Measurements from ENCODE around the gene PCYOX1L.

PCYOX1L gene

DNA sequence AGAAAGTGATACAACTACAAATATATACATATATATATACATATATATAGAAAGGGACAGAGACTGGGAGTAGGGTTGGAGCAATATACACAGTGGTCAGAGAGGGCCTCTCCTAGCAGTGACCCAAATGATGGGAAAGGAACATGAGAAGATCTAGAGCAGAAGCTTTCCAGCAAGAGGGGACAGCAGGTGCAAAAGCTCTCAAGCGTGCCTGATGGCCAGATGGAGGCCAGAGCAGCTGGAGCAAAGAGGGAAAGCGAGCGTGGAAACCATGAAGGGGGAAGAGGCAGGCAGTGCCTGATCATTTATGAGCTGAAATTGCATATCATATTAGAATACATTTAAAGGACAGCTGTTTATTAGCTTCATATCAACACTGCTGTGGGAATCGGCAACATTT, 20.1 kb upstream of the PCYOX1L start:
- DNase-seq (ENCODE audit: low spot score), result no peak

DNA sequence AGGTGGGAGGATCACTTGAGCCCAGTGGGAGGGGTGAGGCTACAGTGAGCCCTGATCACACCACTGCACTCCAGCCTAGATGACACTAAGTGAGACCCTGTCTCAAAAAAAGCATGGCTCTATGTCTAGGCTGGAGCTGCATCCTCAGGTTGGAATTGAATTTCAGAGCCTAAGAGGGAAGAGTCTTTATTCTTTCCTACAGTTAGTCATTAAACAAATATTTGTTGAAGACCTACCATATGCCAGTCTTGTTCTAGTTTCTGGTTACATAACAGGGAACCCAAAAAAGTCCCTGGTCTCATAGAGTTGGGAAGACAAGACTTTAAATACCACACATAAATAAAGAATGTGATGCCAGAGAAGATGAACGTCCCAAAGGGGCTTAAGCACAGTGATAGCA, 19.5 kb upstream of the PCYOX1L start:
- no peak for DNase-seq (ENCODE audit: low spot score)

DNA sequence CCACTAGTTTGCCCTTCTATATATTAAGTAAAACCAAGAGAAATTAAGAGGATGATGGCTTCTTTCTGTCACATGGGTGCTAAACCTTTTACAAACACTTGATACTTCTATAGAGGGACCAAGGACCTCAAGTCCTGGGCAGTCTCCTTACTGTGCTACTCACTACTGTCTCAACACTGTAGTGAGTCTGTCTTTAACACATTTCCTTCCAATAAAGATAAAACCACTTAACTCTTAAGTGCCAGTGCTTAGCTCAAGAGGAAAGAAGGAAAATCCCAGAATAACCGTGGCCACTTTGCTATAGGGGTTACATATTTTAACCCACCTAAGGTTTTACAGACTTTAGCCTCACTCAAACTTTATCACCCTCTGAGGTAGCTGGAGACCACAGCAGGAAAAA, 16.9 kb upstream of the PCYOX1L start:
- no peak for DNase-seq (ENCODE audit: low spot score)

DNA sequence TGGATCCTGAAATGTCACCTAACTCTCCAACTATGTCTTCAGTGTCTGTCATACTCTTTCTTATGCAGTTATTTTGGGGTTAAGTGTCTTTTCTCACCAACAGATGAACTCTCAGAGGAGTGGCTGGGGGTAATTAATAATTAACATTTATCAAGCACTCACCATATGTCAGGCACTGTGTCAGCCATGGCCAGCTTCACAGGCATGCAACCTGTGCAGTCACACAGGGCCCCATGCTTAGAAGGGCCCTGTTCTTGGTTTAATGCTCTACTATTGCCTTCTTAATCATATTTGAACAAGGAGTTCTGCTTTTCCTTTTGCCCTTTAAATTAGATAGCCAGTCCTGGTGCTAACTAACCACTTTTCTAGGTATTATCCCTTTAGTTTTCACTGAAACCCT, 16.0 kb upstream of the PCYOX1L start:
- no peak for DNase-seq (ENCODE audit: low spot score)

DNA sequence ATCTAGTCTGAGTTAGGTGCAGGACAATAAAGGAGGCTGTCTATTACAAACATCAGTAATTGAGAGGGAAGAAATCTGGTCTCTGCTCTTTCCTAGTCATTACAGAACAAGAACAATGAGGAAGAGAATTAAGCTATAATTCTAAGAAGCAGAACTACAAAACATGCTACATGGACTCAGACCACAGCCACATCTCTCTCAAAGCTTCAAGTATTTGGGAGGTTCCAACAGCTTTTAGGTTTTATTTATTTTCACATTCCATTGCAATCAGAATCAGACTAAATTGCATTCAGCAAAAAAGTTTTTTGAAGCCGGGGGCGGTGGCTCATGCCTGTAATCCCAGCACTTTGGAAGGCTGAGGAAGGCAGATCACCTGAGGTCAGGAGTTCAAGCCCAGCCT, 13.7 kb upstream of the PCYOX1L start:
- no peak for DNase-seq (ENCODE audit: low spot score)

DNA sequence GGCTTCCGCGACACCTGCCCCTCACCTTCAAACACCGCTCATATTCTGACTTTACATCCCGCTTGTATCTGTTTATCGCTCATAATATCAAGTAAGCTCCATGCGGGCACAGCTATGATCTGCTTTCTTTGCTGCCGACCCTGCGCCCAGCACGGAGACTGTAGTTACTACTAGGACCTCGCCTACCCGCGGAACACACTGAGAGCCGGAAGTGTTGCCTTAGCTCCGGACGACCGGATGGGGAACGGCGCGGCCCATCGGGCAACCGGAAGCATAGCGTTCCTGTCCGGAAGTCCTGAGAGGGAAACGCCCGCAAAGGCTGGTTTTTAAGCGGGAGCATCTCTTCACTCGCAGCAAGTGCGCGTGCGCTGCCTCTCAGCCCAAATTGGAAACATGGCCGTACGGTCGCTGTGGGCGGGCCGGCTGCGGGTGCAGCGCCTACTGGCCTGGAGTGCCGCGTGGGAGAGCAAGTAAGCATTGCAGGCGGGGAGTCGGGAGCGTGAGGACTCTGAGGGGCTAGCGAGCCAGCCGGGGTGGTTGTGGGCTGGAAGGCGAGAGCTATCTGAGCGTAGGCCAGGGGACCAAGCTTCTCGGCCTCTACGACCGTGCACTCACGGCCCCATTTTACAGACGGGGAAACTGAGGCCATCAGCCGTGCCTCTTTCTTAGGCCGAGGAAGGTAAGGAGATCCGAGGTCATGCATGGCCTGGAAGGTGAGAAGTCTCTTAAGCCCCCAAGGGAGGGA, 12.5 kb upstream of the PCYOX1L start, which contains the start of gene GRPEL2:
TSS of gene GRPEL2 (plus strand) at position 353 of the 745 bp plus-strand sequence. CDS start at position 394, 41 bp downstream.
- peak; percentile 83 for DNase-seq (ENCODE audit: low spot score)

DNA sequence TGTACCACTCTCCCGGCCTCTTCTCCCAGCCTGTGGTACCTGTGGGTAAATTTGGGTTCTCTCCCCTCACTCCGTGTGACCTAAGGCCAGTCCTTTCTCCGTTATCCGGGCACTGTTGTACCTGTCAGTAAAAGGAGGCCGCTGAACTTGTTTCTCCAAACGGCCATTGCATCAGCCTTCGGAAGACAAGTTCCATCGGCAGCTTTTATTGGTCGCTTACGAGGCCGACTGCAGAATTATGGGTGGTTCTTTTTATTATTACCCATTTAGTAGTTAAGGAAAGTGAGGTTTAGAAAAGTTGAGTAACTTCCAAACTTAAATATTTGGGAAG, 12.0 kb upstream of the PCYOX1L start:
- no peak for DNase-seq (ENCODE audit: low spot score)

DNA sequence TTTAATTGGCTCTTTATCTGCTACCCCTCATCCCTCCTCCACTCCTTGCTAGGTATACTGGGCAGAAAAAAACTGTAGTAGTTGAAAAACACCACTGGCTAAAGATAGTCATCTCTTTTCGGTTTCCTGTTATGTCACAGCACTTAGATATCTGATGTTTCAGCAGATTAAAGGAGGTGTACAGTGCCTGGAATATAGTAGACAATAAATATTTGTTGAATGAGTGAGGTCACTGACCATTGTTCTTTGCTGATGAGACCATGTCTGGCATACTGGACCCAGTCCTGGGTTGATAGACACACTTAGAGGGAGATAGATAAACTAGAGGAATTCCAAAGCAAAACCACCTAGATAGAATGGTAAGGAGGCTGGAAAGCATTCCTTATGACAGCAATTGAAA, 9.3 kb upstream of the PCYOX1L start:
- DNase-seq (ENCODE audit: low spot score), result no peak

DNA sequence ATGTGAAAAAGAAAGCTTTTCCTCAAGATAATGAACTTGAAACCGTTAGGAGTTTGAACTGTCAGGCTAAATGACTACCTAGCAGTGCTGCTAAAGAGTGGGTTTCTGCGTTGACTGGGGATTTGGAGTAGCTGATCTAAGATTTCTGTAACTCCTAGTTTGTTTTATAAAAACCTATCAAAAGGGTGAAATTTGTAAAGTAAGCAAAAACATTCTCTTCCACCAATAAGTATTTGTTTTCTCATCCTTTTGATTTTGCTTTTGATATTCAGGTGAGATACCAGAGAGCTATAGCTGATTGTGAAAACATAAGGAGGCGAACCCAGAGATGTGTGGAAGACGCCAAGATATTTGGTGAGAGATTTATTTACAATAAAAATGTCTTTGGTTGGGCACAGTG, 8.5 kb upstream of the PCYOX1L start:
- DNase-seq (ENCODE audit: low spot score), result no peak

DNA sequence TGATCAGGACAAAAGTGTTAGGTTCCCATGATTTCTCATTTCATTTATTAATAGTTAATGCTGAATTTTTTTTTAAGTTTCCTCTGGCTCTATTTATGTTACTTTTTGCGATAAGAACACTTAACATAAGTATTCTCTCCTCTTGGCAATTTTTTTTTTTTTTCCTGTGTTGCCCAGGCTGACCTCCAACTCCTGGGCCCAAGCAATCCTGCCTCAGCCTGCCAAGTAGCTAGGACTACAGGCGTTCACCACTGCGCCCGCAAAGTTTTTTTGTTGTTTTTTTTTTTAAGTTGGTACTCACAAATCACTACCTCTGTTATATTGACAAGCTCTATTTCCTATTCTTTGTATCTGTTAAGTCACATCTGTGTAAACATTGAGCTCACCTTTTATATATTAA, 5.7 kb upstream of the PCYOX1L start:
- DNase-seq (ENCODE audit: low spot score), result no peak

DNA sequence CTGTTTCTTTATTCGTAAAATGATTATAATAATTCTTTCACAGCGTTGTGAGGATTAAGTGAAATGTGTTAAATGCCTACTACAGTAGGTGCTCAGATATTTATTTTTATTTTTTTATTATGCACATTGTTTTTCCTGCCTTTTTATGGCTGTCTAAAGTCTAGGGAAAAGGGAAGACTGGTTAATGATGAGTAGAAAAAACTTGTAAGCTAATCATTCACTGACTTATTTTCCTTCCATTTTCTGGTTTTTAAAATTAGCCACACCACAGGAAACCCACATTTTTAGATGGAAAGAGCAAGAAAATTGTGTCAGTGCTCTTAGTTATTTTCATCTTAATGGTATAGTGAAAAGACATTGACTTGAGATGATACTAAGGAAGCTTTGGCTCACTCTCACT, 3.9 kb upstream of the PCYOX1L start:
- no peak for DNase-seq (ENCODE audit: low spot score)

DNA sequence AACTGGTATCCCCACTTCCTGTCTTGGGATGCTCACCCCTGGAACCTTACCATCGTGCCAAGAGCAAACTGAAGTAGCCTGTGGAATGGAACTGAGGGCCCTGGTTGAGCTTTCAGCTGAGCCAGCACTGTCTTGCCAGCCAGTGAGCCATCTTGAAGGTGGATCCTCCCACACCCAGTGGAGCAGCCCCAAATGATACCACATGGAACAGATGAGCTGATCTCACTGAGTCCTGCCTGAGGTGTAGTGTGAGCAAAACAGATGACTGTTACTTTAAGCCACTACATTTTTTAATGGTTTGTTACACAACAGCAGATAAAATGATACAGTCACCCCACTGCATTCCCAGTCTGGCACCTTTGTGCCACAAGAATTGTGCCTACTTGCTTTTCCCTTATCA, 2.2 kb upstream of the PCYOX1L start:
- no peak for DNase-seq (ENCODE audit: low spot score)

DNA sequence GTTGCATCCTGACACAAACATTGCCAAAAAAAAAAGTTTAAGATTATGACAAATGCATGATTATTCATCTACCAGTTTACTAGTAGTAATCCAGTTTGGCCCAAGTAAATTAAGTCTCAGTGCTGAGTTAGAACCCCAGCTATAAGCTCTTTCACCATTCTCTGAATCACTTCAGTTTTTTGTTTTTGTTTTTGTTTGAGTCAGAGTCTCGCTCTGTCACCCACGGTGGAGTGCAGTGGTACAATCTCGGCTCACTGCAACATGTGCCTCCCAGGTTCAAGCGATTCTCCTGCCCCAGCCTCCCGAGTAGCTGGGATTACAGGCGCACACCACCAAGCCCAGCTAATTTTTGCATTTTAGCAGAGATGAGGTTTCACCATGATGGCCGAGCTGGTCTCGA, 1.5 kb upstream of the PCYOX1L start:
- DNase-seq (ENCODE audit: low spot score), result no peak

DNA sequence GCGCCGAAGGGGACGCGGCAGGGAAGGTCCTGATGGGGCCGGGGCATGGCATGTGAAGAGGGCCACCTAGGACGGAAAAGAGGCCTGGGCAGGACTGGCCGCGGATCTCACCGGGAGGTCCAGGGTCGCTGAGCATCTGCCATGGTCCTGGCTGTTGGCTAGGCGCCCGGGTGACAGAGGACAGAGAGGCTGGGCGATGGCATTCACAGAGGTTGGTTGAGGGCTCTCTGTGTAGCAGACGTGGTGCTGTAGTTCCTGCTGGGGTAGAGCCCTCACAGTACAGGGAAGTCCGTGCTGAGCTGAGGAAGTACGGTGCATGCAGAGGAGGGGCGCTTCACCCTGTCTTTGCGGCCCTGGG, 427 bp downstream of the PCYOX1L start:
- no peak for DNase-seq (ENCODE audit: low spot score)

DNA sequence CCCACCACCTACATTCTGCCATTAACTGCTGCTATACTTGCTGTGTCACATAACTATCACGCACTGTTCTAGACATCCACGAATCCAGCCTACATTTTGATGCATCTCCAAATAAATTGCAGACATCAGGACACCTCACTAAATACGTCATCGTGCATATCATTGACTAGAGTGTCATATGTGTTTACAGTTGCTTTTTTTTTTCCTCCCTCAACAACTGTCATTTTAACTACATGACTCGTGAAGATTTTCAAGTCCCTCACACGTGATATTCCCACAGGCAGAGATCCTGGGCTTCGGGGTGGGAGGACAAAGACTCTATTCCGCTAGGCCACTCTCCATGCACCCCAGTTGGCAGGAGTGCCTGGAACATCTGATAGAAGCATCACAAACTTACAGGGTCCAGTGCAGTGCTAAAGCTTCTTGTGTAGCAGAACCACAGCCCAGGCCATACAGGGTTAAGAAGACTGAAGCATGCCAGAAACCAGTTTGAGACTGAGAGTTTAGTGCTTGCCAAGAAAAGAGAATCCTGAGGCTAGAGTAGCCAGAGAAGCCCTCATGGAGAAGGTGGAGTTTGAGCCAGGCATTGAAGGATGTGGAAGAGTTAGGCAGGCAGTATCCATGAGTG, 1.1 kb downstream of the PCYOX1L start:
- no peak for DNase-seq (ENCODE audit: low spot score)

DNA sequence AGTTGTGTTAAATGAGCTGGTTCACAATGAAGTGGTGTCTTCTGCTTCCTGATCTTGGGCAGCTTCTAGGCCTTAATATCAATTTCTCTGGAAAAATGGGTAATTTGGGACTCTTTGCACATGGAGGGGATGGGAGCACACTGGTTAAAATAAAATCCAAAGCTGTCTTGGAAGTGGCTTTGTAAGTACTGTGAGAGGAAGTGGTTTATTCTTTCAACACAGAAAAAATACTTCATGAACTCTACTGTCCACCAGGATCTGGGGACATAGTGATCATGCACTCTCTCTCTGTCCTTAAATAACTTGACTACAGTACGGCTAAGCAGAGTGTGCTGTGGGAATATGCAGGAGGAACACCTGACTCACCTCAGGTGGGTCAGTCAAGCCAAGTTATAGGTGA, 2.4 kb downstream of the PCYOX1L start:
- no peak for DNase-seq (ENCODE audit: low spot score)

DNA sequence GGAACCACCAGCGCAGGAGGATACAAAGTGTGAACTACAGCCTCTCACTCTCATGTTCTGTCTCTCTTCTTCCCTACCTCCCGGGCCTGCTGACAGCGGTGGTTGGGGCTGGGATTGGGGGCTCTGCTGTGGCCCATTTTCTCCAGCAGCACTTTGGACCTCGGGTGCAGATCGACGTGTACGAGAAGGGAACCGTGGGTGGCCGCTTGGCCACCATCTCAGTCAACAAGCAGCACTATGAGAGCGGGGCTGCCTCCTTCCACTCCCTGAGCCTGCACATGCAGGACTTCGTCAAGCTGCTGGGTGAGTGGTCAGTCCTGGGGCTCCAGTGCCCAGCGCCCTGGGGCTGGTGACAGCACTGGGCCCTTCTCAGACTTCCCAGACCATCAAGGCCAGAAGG, 4.7 kb downstream of the PCYOX1L start:
- DNase-seq (ENCODE audit: low spot score), result no peak

DNA sequence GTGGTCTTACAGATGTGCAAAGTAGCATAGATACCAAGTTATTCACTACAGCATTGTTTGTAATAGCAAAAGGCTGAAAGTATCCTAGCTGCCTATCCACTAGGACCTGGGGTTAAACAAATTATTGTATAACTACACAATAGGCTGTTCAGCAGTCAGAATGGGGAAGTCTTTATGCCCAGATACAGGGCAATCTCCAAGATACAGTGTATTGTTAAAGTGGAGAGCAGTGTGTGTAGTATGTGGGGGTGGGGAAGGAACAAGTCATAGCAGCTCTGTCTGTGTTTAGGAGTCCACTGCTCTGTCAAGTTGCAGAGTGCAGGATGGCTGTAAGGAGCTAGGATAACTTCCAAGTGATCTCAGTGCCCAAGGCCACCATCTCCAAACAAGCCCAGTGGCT, 5.5 kb downstream of the PCYOX1L start:
- DNase-seq (ENCODE audit: low spot score), result no peak

DNA sequence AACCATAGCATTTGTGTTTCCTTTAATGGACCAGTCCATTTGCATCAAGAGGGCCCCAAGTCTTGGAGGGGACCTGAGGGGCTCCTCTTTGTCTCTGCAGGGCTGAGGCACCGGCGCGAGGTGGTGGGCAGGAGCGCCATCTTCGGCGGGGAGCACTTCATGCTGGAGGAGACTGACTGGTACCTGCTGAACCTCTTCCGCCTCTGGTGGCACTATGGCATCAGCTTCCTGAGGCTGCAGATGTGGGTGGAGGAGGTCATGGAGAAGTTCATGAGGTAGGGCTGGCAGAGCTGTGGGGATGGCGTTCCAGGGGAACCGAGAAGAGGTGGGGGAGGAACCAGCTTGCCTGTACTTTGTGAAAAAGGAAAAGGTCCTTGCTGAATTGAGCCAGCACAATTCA, 6.1 kb downstream of the PCYOX1L start:
- no peak for DNase-seq (ENCODE audit: low spot score)

DNA sequence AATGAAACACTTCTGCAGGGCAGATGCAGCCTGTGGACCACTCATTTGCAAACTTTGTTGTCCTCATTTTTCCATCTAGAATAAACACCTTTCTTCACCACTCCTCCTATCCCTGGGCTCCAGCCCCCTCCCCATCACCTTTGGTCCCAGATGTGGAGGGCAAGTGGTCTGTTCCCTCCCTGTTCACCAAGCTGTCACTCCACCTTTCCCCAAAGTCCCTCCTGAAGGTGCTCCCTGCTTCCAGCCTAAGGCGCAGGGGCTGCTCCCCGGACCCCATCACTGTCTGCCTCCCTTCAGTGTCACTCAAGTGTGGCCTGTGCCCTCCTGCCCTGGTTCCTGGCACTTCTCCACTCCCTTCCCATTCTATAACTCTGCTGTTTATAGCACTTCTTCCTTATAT, 6.9 kb downstream of the PCYOX1L start:
- DNase-seq (ENCODE audit: low spot score), result no peak

DNA sequence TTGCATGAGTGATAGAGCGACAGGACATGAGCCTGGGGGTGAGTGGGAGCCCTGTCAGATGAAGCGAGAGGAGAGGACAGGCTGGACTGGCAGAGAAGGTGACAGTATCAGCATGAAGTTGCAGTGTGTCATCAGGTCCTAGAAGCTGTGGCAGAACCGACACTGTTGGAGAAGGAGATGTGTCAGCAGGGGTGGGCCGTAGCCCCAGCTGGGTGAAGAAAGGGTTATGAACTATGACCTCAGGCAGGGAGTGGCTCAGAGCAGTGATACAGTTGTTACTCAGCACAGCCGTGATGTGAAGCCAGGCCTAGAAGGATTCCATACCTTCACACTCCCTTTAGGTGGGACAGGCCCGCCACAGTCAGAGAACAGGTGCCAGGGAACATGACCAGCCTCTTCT, 7.6 kb downstream of the PCYOX1L start:
- no peak for DNase-seq (ENCODE audit: low spot score)

DNA sequence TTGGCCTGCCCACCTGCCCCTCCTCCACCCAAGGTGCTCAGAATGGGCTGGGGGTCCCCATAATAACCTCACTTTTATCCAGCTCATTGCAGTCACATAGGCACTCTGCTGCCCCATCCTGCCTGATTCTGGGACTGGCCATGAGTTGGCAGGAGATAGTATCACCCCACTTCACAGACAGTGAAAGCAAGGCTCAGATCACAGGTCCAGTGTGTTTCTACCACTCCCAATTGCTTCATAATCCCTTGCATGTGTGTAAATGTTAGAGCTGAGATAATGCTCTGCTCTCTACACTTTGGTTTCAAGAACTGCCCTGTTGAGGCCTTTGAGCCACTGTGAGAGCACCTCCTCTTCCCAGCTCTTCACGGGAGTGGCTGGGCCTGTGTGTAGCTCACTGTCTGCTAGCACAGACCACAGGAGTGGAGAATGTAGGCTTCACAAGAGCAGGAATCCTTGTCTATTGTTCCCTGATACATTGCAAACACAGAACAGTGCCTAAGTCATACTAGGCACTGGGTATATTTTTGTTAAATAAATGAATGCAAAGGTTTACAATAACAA, 8.4 kb downstream of the PCYOX1L start:
- DNase-seq (ENCODE audit: low spot score), result no peak

DNA sequence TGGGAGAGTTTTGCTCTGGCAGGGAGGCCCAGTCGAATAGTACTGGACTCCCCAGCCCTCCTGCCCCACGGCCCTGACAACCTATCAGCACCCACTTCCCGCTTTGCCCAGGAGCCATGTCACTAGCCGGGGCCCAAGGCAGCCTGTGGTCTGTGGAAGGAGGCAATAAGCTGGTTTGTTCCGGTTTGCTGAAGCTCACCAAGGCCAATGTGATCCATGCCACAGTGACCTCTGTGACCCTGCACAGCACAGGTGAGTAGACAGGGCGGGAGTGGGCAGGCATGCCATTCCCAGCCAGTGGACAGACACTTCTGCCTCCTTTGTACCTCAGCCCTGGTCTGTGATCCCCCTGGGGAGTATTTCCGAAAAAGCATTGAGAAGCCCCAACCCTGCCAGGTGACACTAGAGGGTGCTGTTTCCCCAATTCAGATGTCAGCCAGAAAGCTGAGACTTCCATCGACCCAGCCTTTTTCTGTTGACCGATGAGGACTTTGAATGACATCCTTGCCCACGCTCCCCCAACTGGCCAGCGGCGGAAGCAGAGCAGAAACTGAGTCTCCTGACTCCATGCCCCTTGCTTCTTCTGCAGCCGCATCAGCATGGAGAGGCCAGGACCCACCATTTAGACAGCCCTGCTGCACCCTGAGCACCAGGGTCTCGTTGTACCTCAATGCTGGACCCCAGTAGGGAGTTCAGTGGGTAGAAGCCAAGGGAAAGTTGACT, 9.6 kb downstream of the PCYOX1L start:
- DNase-seq (ENCODE audit: low spot score), result peak; percentile 89
